Purkinje cell (primary cell): ENCODE data around the gene GRAP. TPM values are rescaled to one million over a fixed set of nuclear protein-coding genes. Genes with fewer than 3 reads are reported as not detected.

ENCODE experiments used
- polyA plus RNA-seq: library from polyadenylated mRNA; unstranded; fragments of >200 nt; fragmentation: Nextera tagmentation; gene quantifications from 2 replicates; pipeline ENCODE4 v1.2.1, GENCODE V29; 2014

The GRAP gene
- not detected in 2 replicates for polyA plus RNA-seq

DNA sequence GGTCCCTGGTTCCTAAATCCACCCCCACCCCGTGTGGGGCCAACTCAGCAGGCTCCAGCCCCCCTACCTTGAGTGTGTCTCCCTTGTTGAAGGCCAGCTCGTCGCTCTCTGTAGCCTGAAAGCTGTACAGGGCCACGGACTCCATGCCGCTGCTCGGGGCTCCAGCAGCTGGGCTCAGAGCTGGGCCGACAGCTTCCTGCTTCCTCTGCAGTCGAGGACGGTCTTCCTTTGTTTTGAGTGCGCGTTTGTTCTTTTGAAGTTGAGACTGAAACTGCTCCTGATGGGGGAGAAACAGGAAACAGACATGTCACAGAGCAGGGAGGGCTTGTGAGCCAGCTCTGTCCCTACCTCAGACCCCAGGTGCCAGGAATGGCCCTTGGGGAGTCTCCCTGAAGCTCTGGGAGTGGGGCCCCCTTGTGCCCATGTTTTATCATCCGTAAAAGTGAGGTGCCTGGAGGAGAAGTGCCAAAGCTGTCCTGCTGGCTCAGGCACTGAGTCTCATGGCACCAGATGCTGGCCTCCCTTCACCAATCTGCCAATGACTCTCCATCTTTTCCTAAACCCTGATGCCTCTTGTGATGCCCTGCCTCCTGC is at the start of gene GRAP:
Gene GRAP (minus strand): TSS at position 176 of the 594 bp plus-strand sequence. CDS start 31 bp downstream, at position 145.

DNA sequence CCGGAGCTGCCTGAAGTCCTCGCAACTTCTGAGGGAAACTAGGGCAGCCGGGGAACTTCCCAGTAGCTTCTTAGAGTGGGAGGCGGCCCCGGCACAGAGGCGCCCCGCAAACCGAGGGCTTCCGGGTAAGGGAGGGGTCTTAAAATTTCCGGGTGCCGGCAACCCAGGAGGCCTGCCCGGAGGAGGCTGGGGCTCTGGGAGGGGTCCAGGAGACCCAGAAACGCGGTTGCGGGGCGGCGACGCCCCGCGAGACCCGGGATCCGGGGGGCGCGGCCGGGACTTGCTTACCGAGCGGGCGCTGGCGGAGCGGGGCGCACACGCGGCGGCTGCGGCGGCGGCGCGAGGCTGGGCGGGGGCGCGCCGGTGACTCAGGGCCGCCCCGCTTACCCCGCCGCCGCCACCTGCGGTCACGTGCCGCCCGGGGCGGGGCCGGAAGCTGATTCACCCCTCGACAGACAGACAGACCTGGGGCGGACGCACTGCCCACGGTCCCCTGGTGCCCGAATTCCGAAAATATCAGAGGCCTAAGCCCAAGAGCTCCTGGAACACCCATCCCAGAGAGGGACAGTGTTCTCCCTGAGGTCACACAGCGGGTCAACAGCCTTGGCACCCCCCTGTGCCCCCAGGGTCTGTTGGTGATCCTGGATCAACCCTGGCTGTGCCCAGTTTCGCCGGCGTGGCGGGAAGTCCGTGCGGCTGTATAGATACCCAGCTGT is 42.2 kb downstream of the GRAP start, which contains the start of gene FAM83G:
Gene FAM83G (minus strand): TSS at position 344 of the 716 bp plus-strand sequence. CDS start 723 bp downstream, outside the sequence.

Other genes with a start within 250 kb of the GRAP start
- gene PRPSAP2, start 188.8 kb downstream of the GRAP start, polyA plus RNA-seq = 20.1 and 23.9 TPM in 2 replicates
- gene SLC5A10, start 94.8 kb downstream of the GRAP start, polyA plus RNA-seq = not detected in 2 replicates
- not detected in 2 replicates for gene FAM83G, start 42.2 kb downstream of the GRAP start, polyA plus RNA-seq
- not detected in 2 replicates for gene GRAPL, start 80.6 kb upstream of the GRAP start, polyA plus RNA-seq
- 3.9 and 8.2 TPM in 2 replicates for gene EPN2, start 190.4 kb upstream of the GRAP start, polyA plus RNA-seq